ENCODE measurements around the gene PDIA6.

DNA sequence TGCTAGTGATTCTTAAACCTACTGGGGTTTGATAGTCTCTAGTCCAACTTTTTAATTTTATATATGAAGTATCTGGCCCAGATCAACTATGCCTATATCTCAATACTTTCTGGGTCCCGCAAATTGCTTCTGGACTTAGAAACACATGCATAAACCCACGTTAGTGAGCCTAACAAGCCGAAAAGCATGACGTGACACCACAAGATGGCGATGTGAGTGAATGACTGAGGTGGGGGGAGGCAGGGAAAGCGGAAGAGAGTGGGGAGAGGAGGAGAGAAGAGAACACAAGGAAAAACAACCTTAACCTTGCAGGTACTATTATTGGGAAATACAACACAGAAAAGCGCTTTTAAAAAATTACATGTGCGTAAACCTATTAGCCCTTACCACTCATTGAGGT is 13.8 kb downstream of the PDIA6 start:
- TF ChIP-seq POLR2A (IDR thresholded peaks at IDR 0.05), result no peak
- TF ChIP-seq, protein P1, sequence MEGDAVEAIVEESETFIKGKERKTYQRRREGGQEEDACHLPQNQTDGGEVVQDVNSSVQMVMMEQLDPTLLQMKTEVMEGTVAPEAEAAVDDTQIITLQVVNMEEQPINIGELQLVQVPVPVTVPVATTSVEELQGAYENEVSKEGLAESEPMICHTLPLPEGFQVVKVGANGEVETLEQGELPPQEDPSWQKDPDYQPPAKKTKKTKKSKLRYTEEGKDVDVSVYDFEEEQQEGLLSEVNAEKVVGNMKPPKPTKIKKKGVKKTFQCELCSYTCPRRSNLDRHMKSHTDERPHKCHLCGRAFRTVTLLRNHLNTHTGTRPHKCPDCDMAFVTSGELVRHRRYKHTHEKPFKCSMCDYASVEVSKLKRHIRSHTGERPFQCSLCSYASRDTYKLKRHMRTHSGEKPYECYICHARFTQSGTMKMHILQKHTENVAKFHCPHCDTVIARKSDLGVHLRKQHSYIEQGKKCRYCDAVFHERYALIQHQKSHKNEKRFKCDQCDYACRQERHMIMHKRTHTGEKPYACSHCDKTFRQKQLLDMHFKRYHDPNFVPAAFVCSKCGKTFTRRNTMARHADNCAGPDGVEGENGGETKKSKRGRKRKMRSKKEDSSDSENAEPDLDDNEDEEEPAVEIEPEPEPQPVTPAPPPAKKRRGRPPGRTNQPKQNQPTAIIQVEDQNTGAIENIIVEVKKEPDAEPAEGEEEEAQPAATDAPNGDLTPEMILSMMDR (IDR thresholded peaks at IDR 0.05), result no peak

Measured in Peyer's patch (tissue), 4 donors.